ENCODE results near the gene SYNM.

Gene SYNM

DNA sequence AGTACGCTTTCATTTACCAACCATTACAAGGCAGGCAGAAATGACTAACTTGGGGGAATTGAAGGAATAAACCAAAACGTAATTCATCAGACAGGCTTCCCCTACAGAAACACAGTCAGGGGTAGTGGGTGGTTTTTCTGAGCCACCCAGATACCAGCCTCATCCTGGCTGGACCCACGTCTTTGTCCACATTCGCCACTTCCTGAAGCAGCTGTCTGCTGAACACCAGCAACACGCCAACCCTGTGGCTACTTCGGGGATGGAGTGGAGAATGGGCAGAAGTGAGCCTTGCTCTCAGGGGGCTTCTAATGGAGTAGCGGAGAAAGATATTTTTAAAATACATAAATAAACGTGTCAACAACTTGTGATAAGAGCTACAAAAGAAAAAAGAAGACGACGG lies 40.1 kb downstream of the SYNM start:
- no peak for FAIRE-seq

DNA sequence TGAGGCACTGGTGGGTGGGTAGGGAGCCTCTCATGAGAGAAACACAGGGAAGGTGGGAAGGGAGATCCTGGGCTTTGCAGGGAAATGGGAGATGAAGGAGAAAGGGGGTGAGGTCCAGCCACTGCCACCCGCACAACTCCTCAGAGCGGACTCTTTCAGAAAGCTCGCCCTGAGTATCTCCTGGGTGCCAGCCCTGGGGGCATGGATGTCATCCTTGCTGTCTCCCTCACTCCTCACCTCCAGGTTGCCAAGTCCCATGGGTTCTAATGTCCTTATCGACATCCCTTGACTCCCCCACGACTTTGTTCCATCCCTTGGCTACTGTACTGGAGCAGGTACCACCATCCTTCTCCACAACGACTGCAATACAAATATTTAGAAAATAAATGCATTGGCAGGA lies 40.9 kb downstream of the SYNM start:
- no peak for FAIRE-seq

DNA sequence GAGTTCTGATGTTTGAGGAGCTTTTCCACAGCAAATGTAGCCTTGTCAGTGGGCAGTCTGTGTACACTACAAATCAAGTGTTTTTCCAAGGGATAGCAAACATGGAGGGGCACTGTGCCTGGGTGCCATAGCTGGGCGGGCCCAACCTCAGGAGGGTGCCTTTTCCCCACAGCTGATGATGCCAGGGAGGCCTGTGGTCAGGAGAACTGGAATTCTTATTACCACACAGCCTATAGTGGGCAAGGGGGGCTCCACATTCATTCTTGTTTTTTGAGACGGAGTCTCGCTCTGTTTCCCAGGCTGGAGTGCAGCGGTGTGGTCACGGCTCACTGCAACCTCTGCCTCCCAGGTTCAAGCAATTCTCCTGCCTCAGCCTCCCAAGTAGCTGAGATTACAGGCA lies 41.8 kb downstream of the SYNM start:
- FAIRE-seq: no peak

DNA sequence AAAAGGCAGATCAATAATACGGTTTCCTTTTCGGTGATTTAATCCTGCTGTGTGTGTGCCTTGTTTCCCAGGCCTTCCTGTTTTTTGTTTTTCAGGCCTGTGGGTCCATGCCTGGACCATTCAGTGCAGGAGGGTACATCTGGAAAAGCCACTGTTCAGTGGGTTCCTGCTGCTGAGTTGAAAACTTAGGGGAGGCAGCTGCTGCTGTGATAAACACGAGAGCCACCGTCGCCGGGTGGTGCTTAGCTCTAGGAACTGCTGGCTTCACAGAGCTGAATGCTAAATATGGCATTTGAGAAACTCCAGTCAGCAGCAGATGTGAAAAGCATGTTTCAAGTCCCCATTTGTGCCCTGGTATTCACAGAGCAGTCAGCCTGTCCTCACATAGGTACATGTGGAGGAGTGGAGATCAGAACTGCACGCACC lies 44.0 kb downstream of the SYNM start:
- no peak for FAIRE-seq

DNA sequence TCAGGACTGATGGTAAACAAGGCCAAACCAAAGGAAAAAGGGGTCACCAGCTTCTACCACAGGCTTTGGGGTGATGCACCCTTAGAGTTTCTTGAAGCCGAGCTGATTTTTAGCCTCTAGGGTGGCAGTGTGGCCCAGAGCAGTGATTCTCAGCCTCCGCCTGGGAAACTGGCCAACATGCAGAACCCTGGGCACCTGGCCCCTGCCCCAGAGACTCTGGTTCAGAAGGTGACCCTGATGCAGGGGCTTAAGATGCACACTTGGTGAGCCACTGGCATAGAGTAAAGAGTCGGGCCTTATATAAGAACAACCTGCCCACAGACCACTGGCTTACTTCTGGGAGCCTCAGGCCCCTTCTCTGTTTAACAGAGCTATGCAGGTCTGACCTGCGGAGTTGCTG lies 44.5 kb downstream of the SYNM start:
- no peak for FAIRE-seq

DNA sequence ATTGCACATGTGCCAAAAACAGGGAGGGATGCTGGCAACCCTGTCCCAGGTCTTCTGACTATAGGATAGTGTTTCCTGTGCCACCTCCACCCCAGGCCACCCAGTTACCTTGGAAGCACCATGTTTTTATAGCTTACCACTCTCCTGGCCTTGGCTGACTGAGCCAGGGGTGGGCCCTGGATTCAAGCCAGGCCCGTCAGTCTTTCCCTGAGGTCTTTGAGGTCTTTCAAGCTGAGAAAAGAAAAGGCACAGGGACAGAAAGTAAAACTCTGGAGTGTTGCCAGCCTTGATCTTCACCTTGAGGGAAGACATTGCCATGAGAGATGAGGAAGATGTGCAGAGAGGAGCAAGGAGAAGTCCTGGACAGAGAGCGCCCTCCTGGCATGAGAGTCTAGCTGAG lies 46.3 kb downstream of the SYNM start:
- no peak for FAIRE-seq

DNA sequence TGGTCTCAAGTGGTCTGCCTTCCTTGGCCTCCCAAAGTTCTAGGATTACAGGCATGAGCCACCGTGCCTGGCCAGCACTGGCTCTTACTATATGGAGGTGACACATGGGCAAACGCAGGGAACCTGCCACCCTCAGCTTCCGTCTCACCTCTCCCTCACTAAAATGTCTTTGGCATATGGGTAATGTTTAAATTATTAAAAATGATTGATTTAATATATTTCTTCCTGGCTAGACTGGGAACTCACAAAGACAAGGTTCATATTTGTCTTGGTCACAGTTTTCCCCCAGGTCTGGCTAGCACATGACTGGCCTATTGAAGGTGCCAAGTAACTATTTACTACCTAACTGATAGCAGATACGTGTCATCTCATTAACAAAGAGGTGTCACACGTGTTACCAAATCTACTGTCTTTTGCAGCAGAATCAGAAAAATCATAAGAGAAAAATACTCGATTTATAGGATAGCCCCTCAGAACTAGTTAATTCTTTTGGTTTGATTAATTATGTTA lies 48.2 kb downstream of the SYNM start:
- no peak for FAIRE-seq

DNA sequence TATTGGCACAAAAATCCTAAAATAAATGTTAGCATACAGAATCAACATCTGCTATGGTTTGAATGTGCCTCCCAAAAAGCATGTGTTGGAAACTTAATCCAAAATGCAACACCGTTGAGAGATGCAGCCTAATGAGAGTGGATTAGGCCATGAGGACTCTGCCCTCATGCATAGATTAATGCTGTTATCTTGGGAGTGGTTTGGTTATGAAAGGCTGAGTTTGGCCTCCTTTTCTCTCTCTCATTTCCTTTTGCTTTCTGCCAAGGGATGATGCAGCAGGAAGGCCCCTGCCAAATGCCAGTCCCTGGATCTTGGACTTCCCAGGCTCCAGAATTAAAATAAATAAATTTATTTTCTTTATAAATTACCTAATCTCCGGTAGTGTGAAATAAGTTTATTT lies 49.4 kb downstream of the SYNM start:
- FAIRE-seq: no peak

DNA sequence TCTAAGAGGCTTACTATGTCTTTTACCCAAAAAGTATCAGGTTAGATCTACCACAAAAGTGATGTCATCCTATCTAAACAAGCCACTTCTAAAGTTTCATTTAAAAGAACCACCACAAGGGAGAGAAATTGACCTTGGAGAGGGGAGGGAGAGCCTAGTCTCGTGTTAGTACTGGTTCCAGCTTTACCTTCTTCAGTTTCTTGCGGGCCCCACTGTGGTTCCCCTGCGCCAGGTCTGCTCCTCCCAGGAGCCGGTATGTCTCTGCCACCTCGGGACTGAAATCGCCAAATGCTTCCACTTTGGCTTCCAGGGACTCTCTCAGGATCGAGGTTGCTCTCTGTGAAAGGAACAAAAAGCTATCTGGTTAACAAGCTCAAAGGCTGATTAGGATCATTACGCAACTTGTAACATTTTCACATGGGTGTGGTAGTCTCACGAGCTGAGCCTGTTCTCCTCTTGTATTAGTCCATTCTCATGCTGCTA lies 51.1 kb downstream of the SYNM start:
- no peak for FAIRE-seq

DNA sequence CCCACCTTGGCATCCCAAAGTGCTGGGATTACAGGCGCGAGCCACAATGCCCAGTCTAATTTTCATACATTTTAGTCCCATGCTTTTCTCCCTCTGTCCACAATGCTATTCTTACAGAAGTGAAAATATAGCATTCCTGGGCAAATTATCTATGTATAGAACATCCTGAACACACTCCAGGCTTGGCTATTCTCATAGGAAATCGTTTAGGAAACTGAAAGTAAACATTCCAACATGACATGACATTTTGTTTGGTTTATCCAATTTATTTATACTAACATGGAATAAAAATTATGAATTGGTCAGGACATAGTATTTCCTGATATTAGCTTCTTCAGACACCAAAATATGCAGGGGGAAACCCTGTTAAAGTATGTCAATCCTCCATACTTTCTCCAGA lies 52.6 kb downstream of the SYNM start:
- FAIRE-seq: no peak

DNA sequence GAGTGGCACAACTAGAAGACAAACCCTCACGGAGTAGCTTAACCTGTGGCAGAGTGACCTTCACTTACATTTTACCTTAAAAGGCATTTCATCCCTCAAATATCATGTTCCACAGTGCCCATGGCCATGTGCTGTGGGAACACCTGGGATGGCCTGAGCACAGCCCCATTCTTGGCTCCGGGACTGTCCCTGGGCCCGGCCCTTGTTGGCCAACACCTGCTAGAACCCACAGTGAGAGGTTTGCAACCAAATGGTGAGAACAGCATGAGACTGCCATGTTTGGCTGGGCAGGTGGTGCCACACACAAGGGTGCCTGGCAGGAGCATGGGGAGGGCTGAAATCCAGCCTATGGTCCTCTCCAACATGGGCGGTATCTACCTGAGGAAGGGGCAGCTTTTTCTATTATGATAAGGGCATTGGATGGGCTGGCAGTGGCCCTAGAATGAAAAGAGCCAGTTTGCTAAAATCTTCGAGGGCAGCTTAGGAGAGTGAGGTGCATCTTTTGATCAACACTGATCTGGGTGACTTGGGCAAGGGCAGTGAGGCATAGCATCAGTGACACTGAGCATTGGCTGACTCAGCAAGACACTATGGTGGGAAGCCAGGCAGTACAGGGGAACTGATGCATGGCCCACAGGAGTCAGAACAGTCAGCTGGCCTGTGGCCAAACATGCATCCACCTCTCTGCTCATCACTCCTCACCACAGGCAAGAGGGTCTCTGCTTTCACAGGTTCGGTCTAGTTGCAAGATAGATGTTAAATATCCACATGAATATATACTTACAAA lies 53.9 kb downstream of the SYNM start:
- FAIRE-seq: no peak

DNA sequence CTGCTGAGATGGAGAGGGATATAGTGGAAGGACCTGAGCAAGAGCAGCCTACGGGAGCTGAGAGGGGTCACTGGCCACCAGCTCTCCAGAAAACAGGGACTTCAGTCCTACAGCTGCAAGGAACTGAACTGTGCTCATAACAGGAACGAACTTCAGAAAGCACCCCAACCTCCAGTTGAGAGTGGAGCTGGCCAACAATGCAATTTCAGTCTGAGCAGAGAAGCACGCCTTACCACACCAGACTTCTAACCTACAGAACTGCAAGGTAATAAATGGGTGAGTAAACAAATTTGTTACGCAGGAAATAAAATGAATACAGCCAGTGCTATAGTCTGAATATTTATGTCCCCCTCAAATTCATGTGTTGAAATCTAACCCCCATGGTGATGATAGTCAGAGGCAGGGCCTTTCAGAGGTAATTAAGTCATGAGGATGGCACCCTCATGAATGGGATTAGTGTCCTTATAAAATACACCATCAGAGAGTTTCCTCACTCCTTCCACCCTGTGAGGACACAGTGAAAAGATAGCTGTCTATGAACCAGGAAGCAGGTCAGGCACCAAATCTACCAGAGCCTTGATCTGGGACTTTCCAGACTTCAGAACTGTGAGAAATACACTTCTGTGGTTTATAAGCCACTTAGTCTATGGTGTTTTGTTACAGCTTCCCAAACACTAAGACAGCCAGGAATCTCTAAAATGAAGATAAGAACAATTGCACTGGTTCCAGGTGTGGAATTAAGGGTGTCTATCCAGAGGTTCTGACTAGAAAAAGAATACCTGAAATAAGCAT lies 58.6 kb downstream of the SYNM start:
- no peak for FAIRE-seq

DNA sequence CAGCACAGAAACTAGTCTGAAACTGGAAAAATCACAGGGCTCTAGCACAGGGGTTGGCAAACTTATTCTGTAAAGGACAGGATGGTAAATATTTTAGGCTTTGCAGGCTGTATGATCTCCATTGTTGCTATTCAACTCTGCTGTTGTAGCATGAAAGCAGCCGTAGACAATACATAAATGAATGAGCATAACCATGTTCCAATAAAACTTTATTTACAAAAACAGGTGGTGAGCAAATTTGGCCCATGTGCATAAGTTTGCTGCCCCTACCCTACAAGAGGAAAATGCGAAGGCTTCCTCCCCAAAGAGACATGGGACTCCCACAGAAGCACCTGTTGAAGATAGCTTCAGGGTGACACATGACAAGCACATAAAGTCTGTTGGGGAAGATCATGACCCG lies 59.2 kb downstream of the SYNM start:
- no peak for FAIRE-seq

DNA sequence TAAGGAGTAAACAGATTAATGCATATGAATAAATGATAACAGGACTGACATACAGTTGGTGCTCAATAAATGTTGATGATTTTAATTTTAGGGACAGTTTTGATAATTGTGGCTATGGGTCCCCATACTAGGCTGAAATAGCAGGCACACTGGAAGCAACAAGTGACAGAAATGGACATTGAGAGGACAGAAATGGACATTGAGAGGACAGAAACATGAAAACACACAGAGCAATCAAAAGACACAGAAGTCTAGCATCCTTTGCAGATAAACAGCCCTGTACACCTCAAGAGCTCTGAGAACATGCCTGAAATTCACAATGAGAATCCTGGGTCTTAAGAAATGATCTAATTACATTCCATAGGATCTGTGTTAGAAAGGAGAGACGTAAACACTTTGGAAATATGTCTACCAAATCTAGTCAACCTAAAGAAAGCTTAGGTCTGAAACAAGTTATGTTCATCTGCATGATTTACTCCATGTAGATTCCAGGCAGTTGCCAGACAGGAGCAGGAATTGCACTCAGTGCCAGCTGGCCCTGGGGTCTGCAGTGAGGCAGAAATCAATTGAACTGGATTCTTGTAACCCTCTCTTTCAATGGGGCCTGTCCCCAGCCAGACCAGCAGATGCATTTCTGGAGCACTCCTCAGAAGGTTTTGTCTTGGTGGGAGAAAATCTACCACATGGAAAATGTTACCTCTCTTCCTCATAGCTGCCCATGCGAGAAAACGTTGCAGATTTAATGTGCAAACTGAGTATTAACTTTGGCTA lies 60.3 kb downstream of the SYNM start:
- FAIRE-seq: no peak

DNA sequence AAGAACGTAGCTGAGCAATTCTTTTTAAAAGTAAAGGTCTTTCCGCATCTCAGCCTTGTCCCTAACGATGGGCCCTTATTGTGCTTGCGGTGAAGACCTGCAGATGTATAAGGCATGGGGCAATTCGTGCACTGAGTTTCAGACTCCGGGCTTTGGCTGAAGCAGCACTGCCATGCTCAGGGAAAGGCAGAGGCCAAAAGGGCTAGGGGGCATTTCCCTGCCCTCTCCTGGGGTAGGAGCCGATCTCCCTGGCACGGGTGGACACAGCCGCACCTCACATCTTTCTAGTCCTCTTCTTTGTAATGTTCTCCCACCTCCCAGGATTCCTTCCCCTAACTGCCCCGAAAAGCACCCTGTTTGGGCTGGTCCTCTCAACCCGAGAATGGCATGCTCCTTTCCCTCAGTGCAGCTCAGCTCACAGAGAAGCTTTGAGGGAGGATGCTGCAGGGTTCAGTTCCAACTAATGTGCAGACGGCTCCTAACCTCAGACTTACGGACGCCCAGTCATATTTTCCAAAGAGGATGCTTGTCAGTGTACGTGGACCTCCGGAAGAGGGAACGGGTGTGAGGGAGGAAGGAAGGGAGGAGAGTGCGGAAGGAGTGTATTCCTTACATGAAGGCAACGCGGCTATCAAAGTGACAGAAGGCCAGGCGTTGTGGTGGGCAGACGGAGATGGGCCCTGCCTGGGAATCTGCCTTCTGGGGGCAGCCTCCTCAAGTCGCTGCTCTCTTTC lies 61.2 kb downstream of the SYNM start:
- FAIRE-seq: no peak

DNA sequence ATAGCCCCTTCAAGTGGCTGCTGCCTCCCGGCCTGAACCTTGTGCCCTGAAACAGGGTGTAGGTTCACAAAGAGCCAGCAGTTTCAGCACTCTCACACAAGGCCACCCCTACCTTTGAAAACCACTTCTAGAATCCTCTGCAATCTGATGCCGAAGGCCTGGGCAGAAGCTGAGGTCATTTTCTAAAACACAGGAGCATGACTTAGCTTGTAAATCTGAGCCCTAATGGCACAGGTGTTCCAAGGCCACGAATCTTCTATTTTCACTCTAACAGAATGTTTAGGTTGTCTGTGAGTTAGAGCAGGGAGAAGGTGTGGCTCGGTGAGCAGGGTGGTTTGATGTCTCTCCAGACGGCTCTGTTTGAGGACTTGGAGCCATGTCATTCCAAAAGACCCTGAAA lies 62.3 kb downstream of the SYNM start:
- FAIRE-seq: no peak

DNA sequence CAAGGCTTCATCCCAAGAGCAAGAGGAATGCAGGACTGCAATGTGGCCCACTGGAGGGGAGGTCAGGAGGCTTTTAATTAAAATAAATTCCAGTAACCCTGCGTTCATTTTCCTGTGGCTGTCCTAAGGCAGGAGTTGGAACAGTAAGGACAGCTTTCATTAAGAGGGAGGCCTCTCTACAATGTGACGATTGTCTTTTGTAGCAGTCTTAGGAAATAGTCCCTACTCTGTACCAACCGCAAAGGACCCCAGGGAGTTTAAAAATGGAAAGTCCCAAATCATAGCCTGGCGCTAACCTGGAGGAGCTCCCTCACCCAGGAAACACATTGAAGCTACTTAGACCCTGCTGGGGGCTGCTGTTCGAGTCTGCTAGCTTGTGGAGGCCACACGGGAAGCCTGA lies 62.8 kb downstream of the SYNM start:
- no peak for FAIRE-seq

DNA sequence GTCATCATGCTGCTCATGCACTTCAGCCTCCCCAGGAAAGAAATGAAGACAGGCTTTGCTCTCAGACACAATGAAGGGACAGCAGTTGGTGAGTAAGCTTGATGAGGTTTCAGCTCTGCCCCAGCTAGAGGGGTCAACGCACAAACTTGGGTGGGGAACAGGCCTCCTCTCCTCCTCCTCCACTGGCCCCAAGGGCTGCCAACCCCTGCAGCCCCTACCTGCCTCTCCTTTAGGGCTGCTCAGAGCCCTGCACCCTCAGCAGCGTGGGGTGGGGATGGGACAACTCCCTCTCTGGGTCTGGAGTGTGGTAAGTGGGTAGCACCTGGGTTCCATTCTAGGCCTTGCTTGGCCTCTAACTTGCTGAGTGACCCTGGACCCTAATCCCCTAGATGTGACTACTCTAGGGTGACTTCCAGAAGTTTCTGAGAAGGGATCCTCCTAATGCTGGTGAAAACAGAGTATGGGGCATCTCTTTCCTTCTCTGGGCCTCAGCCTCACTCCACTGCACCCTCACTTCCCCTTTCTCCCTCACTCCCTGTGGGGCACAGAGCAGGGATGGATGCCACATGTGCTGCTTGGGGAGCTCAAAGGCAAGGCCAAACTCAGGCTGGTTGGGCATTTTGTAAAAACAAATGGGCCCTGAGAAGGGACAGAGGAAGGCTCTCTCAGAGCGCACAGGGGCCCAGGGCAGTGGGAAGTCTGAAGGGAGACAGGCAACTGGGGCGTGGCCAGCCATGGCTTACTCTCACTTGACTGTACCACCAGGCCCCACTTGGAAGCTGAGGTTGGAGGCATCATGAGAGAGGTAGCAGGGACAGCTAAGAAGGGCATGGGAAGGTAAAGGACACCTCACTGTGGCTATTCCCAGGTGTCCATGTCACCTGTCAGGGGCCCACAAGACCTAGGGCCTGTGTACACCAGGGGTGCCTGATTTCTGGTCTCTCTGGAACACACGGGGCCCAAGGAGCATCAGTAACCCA lies 64.0 kb downstream of the SYNM start:
- no peak for FAIRE-seq

DNA sequence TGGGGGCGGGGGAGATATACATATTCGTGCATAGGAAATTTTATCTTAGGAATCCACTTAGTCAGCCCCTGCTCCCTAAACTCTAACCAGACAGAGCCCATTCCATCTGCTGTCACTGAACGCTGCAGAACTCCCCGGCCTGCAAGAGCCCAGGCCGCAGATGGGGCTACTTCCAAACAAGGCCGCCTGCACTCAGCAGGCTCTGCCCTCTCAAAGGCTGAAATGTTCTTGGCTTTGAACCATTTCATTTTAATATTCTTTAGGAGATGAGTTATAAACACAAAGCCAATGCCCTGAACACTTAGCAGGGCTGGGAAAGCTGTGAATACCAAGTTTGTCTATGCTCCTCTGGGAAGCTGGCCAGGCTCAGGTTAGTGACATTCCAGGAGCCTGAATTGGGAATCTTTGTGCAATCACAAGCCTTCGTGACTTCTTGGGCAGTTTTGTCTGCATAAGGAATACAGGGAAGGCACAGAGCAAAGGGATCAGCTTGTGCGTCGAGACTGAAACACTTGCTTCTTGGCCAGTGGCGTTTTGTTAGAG lies 65.0 kb downstream of the SYNM start:
- no peak for FAIRE-seq

DNA sequence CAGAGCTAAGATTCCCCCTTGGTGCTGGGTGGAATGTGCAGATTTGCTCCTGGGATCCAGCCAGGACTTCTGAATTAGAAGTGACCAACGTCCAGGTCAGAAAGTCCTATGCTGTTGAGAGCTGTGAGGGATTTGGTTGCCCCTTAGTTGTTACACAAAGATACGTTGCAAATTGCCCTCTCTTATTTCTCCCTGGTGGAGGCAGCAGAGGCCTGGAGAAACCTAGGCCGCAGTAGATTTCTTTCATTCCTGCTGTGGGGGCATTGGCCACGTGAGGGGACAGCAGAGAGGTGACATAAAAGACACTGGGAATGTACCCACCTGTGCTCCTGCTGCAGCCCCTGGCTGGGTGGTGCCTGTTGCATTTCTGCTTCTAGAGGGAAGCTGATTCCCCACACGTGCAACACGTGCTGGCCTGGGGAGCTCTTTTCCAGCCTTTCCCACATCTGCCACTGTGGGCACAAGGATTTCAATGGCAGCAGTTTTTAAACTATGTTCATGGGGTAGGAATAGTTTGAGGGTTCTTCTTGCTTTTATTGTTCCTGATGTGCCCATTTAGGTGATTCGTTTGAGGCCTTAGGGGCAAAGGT lies 65.7 kb downstream of the SYNM start:
- no peak for FAIRE-seq

DNA sequence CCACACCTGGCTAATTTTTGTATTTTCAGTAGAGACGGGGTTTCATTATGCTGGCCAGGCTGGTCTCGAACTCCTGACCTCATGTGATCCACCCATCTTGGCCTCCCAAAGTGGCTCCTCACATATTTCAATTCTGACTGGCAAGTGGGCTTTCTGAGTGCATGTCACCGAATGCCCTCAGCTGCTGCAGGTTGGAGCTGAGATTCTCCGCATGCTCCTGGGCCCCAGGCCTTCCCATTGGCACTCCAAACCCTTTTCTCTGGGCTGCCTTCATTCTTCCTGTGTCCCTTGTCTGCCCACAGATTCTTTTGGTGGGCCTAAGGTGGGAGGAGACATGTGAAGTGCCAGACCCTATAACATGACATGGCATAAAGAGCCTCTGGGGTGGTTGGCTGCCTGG lies 67.3 kb downstream of the SYNM start:
- FAIRE-seq: no peak

Data from endometrium (tissue), 2 donors.